Adrenal gland (tissue), 5 donors: ENCODE results near the gene METTL16.

Experiments used
- POLR2A ChIP-seq, 2 donors: fragments of 450-650 bp; IDR thresholded peaks; one replicate each; pipeline ENCODE4 v1.6.1; 2017; ENCODE audit warnings: antibody characterized with exemption in 2 of 2, mild to moderate bottlenecking in 2 of 2, moderate library complexity in 1 of 2
- TF ChIP-seq, protein P1 (sequence below), 6 experiments: fragments of 450-650 bp in 4 of 6; fragments of 200-600 bp in 2 of 6; sonication (generic) in 1 of 6; IDR thresholded peaks; 1 replicate in 5 of 6; 2 replicates in 1 of 6; pipeline versions ENCODE4 v1.5.1 to v1.8.0; 2016 to 2021; ENCODE audit warnings: antibody characterized with exemption in 6 of 6, mild to moderate bottlenecking in 2 of 6, moderate library complexity in 1 of 6
- donor health status: DM: no; HTN: no; CAD: no.

- TF ChIP-seq, protein P1, sequence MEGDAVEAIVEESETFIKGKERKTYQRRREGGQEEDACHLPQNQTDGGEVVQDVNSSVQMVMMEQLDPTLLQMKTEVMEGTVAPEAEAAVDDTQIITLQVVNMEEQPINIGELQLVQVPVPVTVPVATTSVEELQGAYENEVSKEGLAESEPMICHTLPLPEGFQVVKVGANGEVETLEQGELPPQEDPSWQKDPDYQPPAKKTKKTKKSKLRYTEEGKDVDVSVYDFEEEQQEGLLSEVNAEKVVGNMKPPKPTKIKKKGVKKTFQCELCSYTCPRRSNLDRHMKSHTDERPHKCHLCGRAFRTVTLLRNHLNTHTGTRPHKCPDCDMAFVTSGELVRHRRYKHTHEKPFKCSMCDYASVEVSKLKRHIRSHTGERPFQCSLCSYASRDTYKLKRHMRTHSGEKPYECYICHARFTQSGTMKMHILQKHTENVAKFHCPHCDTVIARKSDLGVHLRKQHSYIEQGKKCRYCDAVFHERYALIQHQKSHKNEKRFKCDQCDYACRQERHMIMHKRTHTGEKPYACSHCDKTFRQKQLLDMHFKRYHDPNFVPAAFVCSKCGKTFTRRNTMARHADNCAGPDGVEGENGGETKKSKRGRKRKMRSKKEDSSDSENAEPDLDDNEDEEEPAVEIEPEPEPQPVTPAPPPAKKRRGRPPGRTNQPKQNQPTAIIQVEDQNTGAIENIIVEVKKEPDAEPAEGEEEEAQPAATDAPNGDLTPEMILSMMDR (IDR thresholded peaks at IDR 0.05), result no peak
- no peak for TF ChIP-seq POLR2A (IDR thresholded peaks at IDR 0.05)
These were observed 9.6 kb upstream of the METTL16 start for GRCh38 chr17:2521257-2521656.
